CD14-positive monocyte (primary cell): ENCODE data around the gene ATE1. TPM values are rescaled to one million over a fixed set of nuclear protein-coding genes. Genes with fewer than 3 reads are reported as not detected.
A peak's percentile ranks its signal among the peaks of the same experiment; 100 is the strongest.

Experiments
- DNase-seq, 3 donors: peaks; one replicate each; pipeline ENCODE4 v3.0.0-alpha.2; 2011 to 2022
- H2AFZ ChIP-seq: 2 replicates; pipeline ENCODE4 v1.6.0; 2012; ENCODE audit warnings: mild to moderate bottlenecking, low read depth, low read length, inconsistent platforms; ENCODE audit not compliant: insufficient read depth, poor library complexity, severe bottlenecking
- H3K27ac ChIP-seq, 2 donors: 1 replicate in 1 of 2; 2 replicates in 1 of 2; pipeline ENCODE4 v1.5.1; 2012 to 2013; ENCODE audit warnings: low read length in 2 of 2, control low read depth in 1 of 2, inconsistent platforms in 1 of 2, low read depth in 1 of 2, mild to moderate bottlenecking in 1 of 2
- H3K27me3 ChIP-seq, 2 donors: one replicate each; pipeline versions ENCODE4 v1.6.0 to v1.6.1; 2011 to 2013; ENCODE audit warnings: low read length in 2 of 2; ENCODE audit not compliant: control insufficient read depth in 2 of 2, insufficient read depth in 2 of 2
- H3K36me3 ChIP-seq, 2 donors: replicated peaks in 1 of 2; 1 replicate in 1 of 2; 2 replicates in 1 of 2; pipeline versions ENCODE4 v1.5.1 to v1.6.1; 2012 to 2013; ENCODE audit warnings: low read length in 2 of 2, control low read depth in 1 of 2, inconsistent platforms in 1 of 2, mild to moderate bottlenecking in 1 of 2; ENCODE audit not compliant: insufficient read depth in 2 of 2, control insufficient read depth in 1 of 2
- H3K4me1 ChIP-seq, 2 donors: 1 replicate in 1 of 2; 2 replicates in 1 of 2; pipeline versions ENCODE4 v1.5.1 to v1.6.1; 2012 to 2013; ENCODE audit warnings: low read length in 2 of 2, control low read depth in 1 of 2, inconsistent platforms in 1 of 2, mild to moderate bottlenecking in 1 of 2, moderate library complexity in 1 of 2; ENCODE audit not compliant: insufficient read depth in 2 of 2, control insufficient read depth in 1 of 2
- H3K4me2 ChIP-seq: replicated peaks from 2 replicates; pipeline ENCODE3; 2012; ENCODE audit warnings: low read length, moderate library complexity, mild to moderate bottlenecking; ENCODE audit not compliant: poor library complexity, severe bottlenecking; ENCODE audit errors: extremely low read depth
- H3K4me3 ChIP-seq, 3 experiments: fragments of 200-600 bp in 1 of 3; sonication (generic) in 1 of 3; replicated peaks in 1 of 3; 1 replicate in 2 of 3; 2 replicates in 1 of 3; pipeline ENCODE4 v1.5.1; 2011 to 2013; ENCODE audit warnings: low read length in 3 of 3, mild to moderate bottlenecking in 3 of 3, control low read depth in 2 of 3, low read depth in 2 of 3, inconsistent platforms in 1 of 3, moderate library complexity in 1 of 3
- H3K79me2 ChIP-seq: 2 replicates; pipeline ENCODE4 v1.6.0; 2012; ENCODE audit warnings: mild to moderate bottlenecking, control low read depth, inconsistent platforms, low read length, moderate library complexity; ENCODE audit not compliant: insufficient read depth
- H3K9ac ChIP-seq: 2 replicates; pipeline ENCODE4 v1.6.0; 2017; ENCODE audit warnings: low read length, mild to moderate bottlenecking; ENCODE audit not compliant: insufficient read depth, poor library complexity, severe bottlenecking
- H3K9me3 ChIP-seq, 2 donors: replicated peaks in 1 of 2; 1 replicate in 1 of 2; 2 replicates in 1 of 2; pipeline versions ENCODE4 v1.5.1 to v1.6.1; 2012 to 2013; ENCODE audit warnings: low read length in 2 of 2, control low read depth in 1 of 2; ENCODE audit not compliant: control insufficient read depth in 1 of 2, insufficient read depth in 1 of 2
- H4K20me1 ChIP-seq: 2 replicates; pipeline ENCODE4 v1.6.0; 2012; ENCODE audit warnings: mild to moderate bottlenecking, low read length, control low read depth, moderate library complexity; ENCODE audit not compliant: insufficient read depth
- H3K27ac Mint-ChIP-seq, 7 donors: one replicate each; pipeline ENCODE4 v1.8.0; 2020; ENCODE audit warnings: mild to moderate bottlenecking in 7 of 7, mixed read lengths in 7 of 7, moderate library complexity in 6 of 7, inconsistent platforms in 2 of 7
- H3K27me3 Mint-ChIP-seq, 3 donors: one replicate each; pipeline ENCODE4 v1.8.0; 2021 to 2022; ENCODE audit warnings: low read depth in 3 of 3, mild to moderate bottlenecking in 3 of 3, mixed read lengths in 3 of 3, moderate library complexity in 3 of 3, inconsistent platforms in 1 of 3
- H3K36me3 Mint-ChIP-seq, 2 donors: one replicate each; pipeline ENCODE4 v1.8.0; 2020; ENCODE audit warnings: mixed read lengths in 2 of 2, inconsistent platforms in 1 of 2, mild to moderate bottlenecking in 1 of 2
- H3K4me1 Mint-ChIP-seq: one replicate; pipeline ENCODE4 v1.8.0; 2020; ENCODE audit warnings: mild to moderate bottlenecking, mixed read lengths
- H3K4me3 Mint-ChIP-seq, 2 donors: one replicate each; pipeline ENCODE4 v1.8.0; 2020; ENCODE audit warnings: mild to moderate bottlenecking in 2 of 2, mixed read lengths in 2 of 2, moderate library complexity in 1 of 2
- H3K9me3 Mint-ChIP-seq, 7 donors: one replicate each; pipeline ENCODE4 v1.8.0; 2020 to 2022; ENCODE audit warnings: mixed read lengths in 7 of 7, mild to moderate bottlenecking in 6 of 7, moderate library complexity in 6 of 7, inconsistent platforms in 2 of 7
- CTCF ChIP-seq: fragments of 200-600 bp; IDR thresholded peaks from one replicate; pipeline ENCODE4 v1.8.0; 2022; ENCODE audit warnings: antibody characterized with exemption, mild to moderate bottlenecking
- WGBS: methylation state at CpG from one replicate; pipeline ENCODE4 v1.1.5; 2013; ENCODE audit warnings: missing lambda C conversion rate; ENCODE audit not compliant: insufficient coverage; 5-methylcytosine and 5-hydroxymethylcytosine counted together
- intact Hi-C, 2 donors: fragments of 100-400 bp; cut with micrococcal nuclease; formaldehyde crosslinking; loops; one replicate each; pipeline versions ENCODE4 v1.15.0 to v1.15.1; 2023
- polyA plus RNA-seq, 3 donors: library from polyadenylated mRNA; depleted of rRNA in 1 of 3; unstranded in 2 of 3; stranded (reverse) in 1 of 3; fragments of 300-500 nt in 2 of 3; fragments of >200 nt in 1 of 3; fragmentation: Illumina TruSeq in 2 of 3; gene quantifications; 1 replicate in 2 of 3; 2 replicates in 1 of 3; pipeline ENCODE4 v1.2.3, GENCODE V29; 2012 to 2021

Gene ATE1
- polyA plus RNA-seq, 3 donors: 9.2 to 19.5 (median 15.8) TPM

- Mint-ChIP-seq H3K27ac (no peak overlapping the region), H3K4me1 (no peaks in the 10 kb centered on the region), H3K9me3 (no peaks in the 10 kb centered on the region), H3K36me3 (peaks cover 50 to 82% of the 10 kb centered on the region in 2 donors), H3K27me3 (no peaks in the 10 kb centered on the region), H3K4me3 (no peak overlapping the region)
- Histone ChIP-seq H3K9me3 (no peaks in the 10 kb centered on the region), H3K27me3 (no peaks in the 10 kb centered on the region), H3K4me1 (no peaks in the 10 kb centered on the region), H2AFZ (no peak overlapping the region), H3K79me2 (no peaks in the 10 kb centered on the region), H3K27ac (no peak overlapping the region), H3K4me2 (no peak overlapping the region), H3K9ac (no peak overlapping the region), H4K20me1 (no peaks in the 10 kb centered on the region), H3K4me3 (no peak overlapping the region), H3K36me3 (peaks cover 37 to 62% of the 10 kb centered on the region in 2 donors)
- intact Hi-C loops: no loop called here
- DNase-seq: no peak
- 60% methylated on average over 1 of the region's 5 CpGs for WGBS
- no peak for TF ChIP-seq CTCF
These were observed 17.0 kb downstream of the ATE1 start for GRCh38 chr10:121910673-121911420.

- no peaks in the 10 kb centered on the region for H3K27me3 ChIP-seq
- no peaks in the 10 kb centered on the region for H4K20me1 ChIP-seq
- no peak overlapping the region for H3K4me3 Mint-ChIP-seq
- no peak for TF ChIP-seq CTCF
- H3K9me3 ChIP-seq: no peaks in the 10 kb centered on the region
- no peaks in the 10 kb centered on the region for H3K9me3 Mint-ChIP-seq
- intact Hi-C loops: loop anchor here in 1 of 2 donors (5.0 kb wide), 1 partner anchor 958 kb away; no protein-coding TSS in a partner anchor
- DNase-seq: no peak
- peak overlapping the region in 1 of 7 donors; percentile 24 for H3K27ac Mint-ChIP-seq
- no peaks in the 10 kb centered on the region for H3K4me1 ChIP-seq
- H3K9ac ChIP-seq: no peak overlapping the region
- H3K4me3 ChIP-seq: no peak overlapping the region
- no CpG with 5 or more reads among the region's 2 CpGs for WGBS
- no peaks in the 10 kb centered on the region for H3K79me2 ChIP-seq
- no peaks in the 10 kb centered on the region for H3K27me3 Mint-ChIP-seq
- no peak overlapping the region for H3K4me2 ChIP-seq
- no peak overlapping the region for H2AFZ ChIP-seq
- H3K4me1 Mint-ChIP-seq: no peaks in the 10 kb centered on the region
- peaks cover 48 to 63% of the 10 kb centered on the region in 2 donors for H3K36me3 Mint-ChIP-seq
- H3K36me3 ChIP-seq: peaks cover 25 to 42% of the 10 kb centered on the region in 2 donors
- no peak overlapping the region for H3K27ac ChIP-seq
These were observed 22.9 kb downstream of the ATE1 start for GRCh38 chr10:121904888-121905287.
